GM21423 (cell line): ENCODE measurements around the gene ATG9A.
A peak's percentile ranks its signal among the peaks of the same experiment; 100 is the strongest.

Experiments
- ATAC-seq: cut with Tn5 transposase; IDR thresholded peaks from one replicate; pipeline ENCODE4 v1.9.1; 2021; ENCODE audit warnings: mild to moderate bottlenecking, moderate library complexity; ENCODE audit not compliant: unreplicated experiment

ATG9A gene

GRCh38 chr2:219252900-219253752 is 23.7 kb upstream of the ATG9A start, which contains the start of gene TUBA4B:
Gene TUBA4B, plus strand, starts transcription at chr2:219253243. Its CDS starts 165 bp downstream, at chr2:219253408.
- no peak for ATAC-seq

- ATAC-seq: no peak
Observed at GRCh38 chr2:219252570-219252899, 23.1 kb upstream of the ATG9A start.

GRCh38 chr2:219252084-219252483 is 22.6 kb upstream of the ATG9A start:
- no peak for ATAC-seq

- no peak for ATAC-seq
Observed at GRCh38 chr2:219251656-219252055, 22.2 kb upstream of the ATG9A start.

GRCh38 chr2:219250049-219250781 is 20.8 kb upstream of the ATG9A start:
- no peak for ATAC-seq

- peak; percentile 46 for ATAC-seq
Observed at GRCh38 chr2:219249203-219249980, 20.0 kb upstream of the ATG9A start.

GRCh38 chr2:219248845-219249202 is 19.4 kb upstream of the ATG9A start:
- ATAC-seq: no peak

- no peak for ATAC-seq
Observed at GRCh38 chr2:219247678-219248642, 18.5 kb upstream of the ATG9A start.

GRCh38 chr2:219246559-219246958 is 17.1 kb upstream of the ATG9A start:
- ATAC-seq: no peak

GRCh38 chr2:219245899-219246230 is 16.4 kb upstream of the ATG9A start:
- no peak for ATAC-seq

GRCh38 chr2:219245148-219245898 is 15.9 kb upstream of the ATG9A start, which contains the start of the genes GLB1L and STK16:
Gene GLB1L, minus strand, starts transcription at chr2:219245444. Its CDS starts 1,871 bp downstream, at chr2:219243573.
Gene STK16, plus strand, starts transcription at chr2:219245479. Its CDS starts 521 bp downstream, at chr2:219246000.
- peak; percentile 59 for ATAC-seq

GRCh38 chr2:219244789-219245147 is 15.3 kb upstream of the ATG9A start:
- no peak for ATAC-seq

GRCh38 chr2:219243291-219243761 is 13.9 kb upstream of the ATG9A start:
- no peak for ATAC-seq

- no peak for ATAC-seq
Observed at GRCh38 chr2:219234331-219234730, 4.9 kb upstream of the ATG9A start.

GRCh38 chr2:219230059-219230540 is 664 bp upstream of the ATG9A start:
- no peak for ATAC-seq

- no peak for ATAC-seq
Observed at GRCh38 chr2:219228911-219229304, 528 bp downstream of the ATG9A start.

GRCh38 chr2:219228041-219228910 is 1.2 kb downstream of the ATG9A start:
- ATAC-seq: no peak

GRCh38 chr2:219225350-219225749 is 4.1 kb downstream of the ATG9A start:
- no peak for ATAC-seq
